GM12875 (cell line): ENCODE results near the gene D2HGDH.

Source experiments
- H3K4me3 ChIP-seq: one replicate; pipeline ENCODE4 v1.5.1; 2011; ENCODE audit warnings: low read depth, low read length, control low read depth
- TF ChIP-seq, protein P1 (sequence below): IDR thresholded peaks from 2 replicates; pipeline ENCODE4 v1.5.1; 2011; ENCODE audit warnings: low read depth, mild to moderate bottlenecking, control low read depth, inconsistent platforms, low read length, moderate library complexity, borderline replicate concordance; ENCODE audit not compliant: insufficient read depth

Gene D2HGDH

DNA sequence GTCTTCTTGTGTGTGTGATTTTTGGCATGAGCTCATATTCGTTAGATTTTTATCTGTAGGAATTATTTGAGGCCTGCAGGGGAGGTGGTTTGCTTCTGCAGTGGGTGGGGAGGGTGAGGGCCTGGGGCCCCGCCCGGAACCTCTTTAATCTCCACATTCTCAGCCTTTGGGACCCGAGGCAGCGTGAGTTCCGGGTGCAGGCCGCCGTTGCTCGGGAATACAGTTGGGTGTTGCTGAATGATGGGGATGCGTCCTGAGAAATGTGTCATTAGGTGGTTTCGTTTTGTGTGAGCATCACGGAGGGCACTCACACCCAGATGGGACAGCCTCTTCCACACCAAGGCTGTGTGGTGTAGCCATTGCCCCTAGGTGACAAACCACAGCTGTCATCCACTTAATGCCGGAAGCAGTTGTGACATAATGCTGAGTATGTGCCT lies 28.5 kb downstream of the D2HGDH start:
- TF ChIP-seq, protein P1, sequence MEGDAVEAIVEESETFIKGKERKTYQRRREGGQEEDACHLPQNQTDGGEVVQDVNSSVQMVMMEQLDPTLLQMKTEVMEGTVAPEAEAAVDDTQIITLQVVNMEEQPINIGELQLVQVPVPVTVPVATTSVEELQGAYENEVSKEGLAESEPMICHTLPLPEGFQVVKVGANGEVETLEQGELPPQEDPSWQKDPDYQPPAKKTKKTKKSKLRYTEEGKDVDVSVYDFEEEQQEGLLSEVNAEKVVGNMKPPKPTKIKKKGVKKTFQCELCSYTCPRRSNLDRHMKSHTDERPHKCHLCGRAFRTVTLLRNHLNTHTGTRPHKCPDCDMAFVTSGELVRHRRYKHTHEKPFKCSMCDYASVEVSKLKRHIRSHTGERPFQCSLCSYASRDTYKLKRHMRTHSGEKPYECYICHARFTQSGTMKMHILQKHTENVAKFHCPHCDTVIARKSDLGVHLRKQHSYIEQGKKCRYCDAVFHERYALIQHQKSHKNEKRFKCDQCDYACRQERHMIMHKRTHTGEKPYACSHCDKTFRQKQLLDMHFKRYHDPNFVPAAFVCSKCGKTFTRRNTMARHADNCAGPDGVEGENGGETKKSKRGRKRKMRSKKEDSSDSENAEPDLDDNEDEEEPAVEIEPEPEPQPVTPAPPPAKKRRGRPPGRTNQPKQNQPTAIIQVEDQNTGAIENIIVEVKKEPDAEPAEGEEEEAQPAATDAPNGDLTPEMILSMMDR, result no peak
- H3K4me3 ChIP-seq, result no peak overlapping the region

DNA sequence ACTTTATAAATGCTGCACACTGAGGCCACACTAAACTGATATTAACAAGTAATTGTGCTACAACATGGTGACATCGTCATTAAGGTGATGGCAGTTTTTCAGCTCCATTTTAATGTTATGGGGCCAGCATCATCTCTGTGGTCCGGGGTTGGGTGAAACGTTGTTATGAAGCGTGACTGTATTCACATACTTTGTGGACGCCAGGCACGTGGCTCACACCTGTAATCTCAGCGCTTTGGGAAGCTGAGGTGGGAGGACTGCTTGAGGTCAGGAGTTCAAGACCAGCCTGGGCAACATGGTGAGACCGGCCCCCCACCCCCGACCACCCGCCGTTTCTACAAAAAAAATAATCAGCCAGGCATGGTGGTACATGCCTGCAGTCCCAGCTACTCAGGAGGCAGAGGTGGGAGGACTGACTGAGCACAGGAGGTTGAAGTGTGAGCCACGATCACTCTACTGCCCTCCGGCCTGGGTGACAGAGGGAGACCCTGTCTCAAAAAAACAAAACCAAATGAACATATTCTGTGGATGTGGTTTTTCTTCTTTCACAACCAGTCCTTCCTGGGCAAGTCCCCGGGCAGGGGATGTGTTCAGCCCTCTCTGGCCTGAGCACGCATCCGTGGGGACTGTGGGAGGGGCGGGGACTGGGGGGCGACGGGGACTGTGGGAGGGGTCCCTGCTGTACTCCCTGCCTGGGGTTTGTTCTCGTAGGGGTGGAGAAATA lies 29.3 kb downstream of the D2HGDH start:
- TF ChIP-seq, protein P1, result no peak

DNA sequence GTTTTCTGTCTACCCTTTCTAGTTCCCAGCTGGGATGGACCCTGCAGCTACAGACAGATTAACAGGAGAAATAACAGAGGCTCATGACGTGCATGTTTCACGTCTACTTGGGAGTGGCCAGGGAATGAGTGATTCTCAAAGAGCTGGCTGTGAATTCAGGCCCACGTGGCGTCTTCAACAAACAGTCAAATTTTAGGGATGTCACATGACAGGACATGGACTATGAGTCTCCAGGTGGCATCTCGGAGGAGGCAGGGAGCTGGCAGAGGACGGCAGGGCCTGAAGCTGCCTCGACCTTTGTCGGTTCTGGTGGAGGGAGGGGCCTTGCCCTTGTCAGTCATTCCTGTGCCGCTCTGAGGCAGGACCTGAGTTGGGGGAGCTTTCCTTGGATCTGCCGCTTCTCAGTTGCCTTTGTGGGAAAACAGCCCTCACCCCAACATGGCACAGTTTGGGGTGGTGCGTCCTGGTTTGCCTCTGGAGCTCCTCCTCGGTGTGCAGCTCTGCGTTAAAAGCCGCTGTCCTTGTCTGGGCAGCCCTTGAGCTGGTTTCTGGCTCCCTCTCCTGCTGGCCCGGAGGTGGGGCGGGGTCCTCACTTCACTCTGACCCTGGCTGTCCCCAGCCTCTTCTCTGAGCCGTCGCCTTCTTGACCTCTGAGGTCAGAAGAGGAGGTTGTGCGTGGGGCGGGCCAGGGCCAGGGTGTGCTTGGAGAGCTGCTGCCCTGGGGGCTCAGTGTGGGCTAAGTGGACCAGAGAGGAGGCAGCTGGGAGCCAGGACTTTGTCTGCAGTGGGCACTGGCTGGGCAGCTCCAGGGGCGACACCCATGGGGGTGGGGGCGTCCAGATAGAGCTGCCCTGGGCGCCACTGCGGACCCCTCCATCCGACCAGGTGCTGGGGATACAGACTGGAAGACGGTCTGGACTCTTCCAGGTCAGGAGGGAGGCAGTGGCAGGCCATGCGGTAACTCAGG lies 30.1 kb downstream of the D2HGDH start:
- TF ChIP-seq, protein P1, result no peak
- no peak overlapping the region for H3K4me3 ChIP-seq

More for the DNA sequence above, 29.3 kb downstream of the D2HGDH start:
- H3K4me3 ChIP-seq, result no peak overlapping the region

DNA sequence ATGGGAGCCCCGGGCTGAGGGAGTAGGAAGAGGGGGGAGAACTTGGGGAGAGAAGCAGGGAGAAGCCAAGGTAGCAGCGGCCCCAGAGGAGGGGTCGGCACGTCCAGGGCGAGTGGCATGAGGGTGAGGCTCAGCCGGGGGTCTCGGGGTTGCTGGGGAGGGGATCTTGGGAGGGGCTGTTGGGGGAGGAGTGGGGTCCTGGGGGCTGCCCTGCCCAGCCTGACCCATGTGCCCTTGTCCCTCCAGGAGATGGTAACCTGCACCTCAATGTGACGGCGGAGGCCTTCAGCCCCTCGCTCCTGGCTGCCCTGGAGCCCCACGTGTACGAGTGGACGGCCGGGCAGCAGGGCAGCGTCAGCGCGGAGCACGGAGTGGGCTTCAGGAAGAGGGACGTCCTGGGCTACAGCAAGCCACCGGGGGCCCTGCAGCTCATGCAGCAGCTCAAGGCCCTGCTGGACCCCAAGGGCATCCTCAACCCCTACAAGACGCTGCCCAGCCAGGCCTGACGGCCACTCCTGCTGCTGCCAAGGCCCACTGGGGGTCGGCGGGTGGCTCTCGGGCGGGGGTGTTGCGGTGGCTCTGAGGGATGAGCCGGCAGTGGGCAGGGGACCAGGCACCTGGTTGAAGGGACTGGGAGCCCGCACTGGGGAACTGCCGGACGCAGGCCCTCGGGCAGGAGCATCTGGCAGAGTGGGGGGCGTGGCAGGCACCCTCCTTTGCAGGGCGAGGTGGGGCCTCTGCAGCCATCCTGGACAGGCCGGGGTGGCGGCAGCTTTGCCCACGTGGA lies 33.2 kb downstream of the D2HGDH start:
- TF ChIP-seq, protein P1, result no peak
- H3K4me3 ChIP-seq, result no peak overlapping the region

DNA sequence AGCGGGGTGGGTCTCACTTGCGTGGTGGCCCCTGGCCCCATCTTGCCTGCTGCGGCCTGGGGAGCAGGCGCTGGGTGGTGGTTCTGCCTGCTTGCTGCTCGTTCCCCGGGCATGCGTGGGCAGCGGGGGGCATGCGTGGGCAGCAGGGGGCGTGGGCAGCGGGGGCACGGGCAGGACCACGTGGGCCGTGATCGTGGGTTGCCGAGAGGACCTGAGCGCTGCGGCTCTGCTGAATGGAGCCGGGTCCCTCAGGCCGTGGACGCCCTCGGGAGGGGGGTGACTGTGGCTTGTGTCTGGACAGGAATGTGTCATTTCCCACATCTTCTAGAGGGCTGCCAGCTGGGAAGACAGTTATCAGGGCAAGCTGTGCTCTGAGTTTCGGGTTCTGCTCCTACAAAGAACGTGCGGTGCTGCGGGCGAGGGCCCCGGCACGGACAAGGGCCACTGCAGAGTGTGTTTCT lies 33.9 kb downstream of the D2HGDH start:
- H3K4me3 ChIP-seq, result no peak overlapping the region
- TF ChIP-seq, protein P1, result no peak

DNA sequence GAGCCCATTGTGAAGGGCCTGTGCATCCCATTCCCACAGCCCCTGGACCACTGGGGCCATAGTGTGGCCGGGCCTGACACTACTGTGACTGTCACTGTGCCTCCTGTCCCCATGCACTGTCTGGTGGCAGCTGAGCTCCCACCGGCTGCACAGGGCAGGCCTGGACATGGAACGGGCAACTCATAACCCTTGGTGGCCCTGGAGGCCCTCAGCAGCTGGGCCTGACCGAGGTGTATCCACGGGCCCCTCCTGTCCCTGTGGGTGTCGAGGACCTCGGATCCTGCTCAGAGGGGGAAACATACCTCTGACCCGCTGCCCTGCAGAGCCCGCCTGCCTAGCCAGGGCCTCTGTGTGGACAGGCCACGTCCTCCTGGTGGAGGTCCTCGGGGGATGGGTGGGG lies 34.4 kb downstream of the D2HGDH start:
- no peak overlapping the region for H3K4me3 ChIP-seq
- TF ChIP-seq, protein P1, result no peak
